HG02763 (cell line): ENCODE measurements around the gene SIRPA.

Experiments used
- ATAC-seq: cut with Tn5 transposase; IDR thresholded peaks from one replicate; pipeline ENCODE4 v1.9.1; 2021; ENCODE audit warnings: mild to moderate bottlenecking, moderate library complexity; ENCODE audit not compliant: unreplicated experiment

Gene SIRPA

GRCh38 chr20:1928782-1929181, 33.6 kb downstream of the SIRPA start:
- no peak for ATAC-seq

- no peak for ATAC-seq
These were observed 34.3 kb downstream of the SIRPA start for GRCh38 chr20:1929460-1929859.

- no peak for ATAC-seq
These were observed 35.0 kb downstream of the SIRPA start for GRCh38 chr20:1930165-1930564.

GRCh38 chr20:1931830-1932229, 36.6 kb downstream of the SIRPA start:
- no peak for ATAC-seq

DNA sequence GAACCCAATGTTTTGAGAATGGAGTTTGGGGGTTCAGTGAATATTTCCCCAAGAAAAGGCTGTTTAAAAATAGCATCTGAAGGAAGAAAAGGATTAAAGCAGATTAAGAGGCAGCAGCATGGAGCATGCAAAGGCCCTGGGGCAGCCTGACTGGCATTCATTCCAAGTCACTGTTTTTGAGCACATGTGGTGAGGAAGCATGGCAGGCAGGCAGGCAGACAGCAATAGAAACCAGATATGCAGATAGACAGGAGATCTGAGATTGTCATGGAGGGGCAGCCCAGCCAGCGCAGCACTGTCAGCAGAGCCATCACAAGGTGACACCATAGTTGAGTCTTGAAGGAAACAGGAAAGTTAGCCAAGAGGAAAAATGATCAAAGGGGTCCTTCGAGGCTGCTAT, 37.8 kb downstream of the SIRPA start:
- no peak for ATAC-seq

DNA sequence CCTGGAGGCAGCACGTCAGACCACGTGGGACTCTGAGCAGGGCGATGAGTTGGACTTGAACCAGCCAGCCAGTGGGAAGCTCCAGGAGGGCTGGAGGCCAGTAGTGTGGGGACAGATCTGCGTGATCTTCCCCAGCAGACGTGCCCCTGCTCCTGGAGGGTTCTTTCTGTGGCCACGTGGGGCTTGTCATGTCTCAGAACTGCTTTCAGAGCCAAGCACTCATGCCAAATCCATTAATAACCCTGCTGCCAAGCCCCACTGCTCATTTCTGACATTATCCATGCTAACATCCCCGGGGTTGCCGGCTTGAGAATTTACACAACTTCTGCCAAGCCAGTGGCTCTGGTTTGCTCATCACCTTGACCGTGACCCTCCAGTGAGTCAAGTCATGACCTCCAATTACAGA, 38.3 kb downstream of the SIRPA start:
- ATAC-seq, result no peak

DNA sequence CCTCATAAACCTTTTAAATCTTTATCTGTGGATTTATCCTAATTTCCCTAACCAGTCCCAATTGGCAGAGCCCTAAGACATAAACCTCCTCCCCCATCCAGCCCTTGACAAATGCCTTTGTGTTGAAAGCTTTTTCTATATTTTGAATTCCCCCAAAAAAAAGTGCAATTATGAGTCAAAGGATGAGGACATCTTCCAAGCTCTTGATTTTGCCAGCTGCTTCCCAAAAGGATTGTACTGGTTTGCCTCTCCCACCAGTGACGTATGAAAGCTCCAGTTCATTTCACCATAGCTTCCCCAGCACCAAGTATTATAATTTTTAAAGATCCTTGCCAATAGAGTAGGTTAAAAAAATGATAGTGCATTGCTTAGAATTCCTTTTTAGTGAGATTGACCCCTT, 38.9 kb downstream of the SIRPA start:
- no peak for ATAC-seq

DNA sequence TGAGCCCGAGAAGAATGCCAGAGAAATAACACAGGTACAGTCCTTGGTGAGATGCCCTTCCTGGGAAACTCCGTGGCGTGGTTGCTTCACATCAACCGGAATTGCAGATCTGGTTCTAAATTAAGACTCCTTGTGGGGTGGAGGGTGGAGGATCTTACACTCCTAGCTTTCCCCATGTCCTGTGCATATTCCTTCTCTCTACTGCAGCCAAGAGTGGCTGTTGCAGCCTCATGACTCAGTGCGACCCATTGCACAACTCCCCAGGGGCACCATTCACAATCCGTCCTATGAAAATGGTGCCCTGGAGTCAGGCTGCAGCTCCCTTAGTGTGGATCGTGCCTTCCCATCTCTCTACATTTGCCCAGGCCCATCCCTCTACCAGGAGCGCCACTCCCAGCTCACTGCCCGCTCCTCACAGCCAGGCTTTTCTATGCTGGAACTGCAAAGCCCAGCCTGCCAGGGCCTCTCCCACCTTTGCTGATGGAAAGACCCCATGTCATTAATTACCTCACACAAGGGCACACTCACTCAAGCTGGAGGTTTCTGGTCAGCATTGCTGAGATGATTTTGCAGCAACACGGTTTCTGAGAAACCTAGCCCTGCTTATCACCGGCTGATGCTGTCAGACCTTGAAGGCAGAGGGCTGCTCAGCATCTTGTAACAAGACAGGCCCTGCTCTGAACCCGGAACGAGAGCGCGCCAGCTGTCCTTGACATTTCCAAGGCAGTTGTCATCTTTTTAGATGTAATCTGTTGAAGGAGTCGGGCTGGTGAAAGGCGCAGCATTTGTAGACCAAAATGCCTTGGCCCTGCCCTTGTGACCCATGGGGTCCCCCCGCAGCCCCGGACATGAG, 39.7 kb downstream of the SIRPA start:
- no peak for ATAC-seq

DNA sequence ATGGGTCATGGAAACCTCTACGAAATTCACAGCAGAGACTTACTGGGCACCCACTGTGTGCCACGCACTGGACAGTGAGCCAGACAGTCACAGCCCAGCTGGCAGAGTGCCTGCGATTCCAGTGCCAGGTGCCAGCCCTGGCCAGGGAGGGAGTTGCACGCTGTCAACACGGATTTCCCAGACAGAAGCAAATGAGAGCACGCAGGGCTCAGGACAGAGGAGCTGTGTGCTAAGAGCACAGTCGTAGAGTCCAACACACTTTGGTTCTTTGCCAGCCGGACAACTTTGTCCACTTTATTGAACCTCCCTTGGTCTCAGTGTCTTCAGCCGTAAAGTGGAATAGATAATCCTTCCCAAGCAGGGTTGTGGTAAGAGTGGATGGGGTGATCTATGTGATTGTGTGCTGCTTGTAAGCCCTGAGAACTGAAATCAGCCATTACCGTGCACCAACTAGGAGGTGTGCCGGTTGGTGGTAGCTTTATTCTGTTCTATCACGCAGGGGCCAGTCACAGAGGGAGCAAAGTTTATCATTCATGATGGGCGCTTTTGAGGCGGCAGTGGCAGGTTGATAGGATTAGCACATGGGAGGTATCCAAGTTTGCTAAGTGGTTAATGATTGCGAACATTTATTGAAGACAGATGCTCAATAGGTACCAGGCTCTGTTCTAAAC, 40.6 kb downstream of the SIRPA start:
- no peak for ATAC-seq

GRCh38 chr20:1937316-1937976, 42.2 kb downstream of the SIRPA start:
- no peak for ATAC-seq

GRCh38 chr20:1938464-1939269, 43.5 kb downstream of the SIRPA start:
- no peak for ATAC-seq

DNA sequence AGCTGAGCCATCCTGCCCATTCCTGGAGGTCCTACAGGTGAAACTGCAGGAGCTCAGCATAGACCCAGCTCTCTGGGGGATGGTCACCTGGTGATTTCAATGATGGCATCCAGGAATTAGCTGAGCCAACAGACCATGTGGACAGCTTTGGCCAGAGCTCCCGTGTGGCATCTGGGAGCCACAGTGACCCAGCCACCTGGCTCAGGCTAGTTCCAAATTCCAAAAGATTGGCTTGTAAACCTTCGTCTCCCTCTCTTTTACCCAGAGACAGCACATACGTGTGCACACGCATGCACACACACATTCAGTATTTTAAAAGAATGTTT, 44.0 kb downstream of the SIRPA start:
- ATAC-seq, result no peak

- no peak for ATAC-seq
These were observed 45.4 kb downstream of the SIRPA start for GRCh38 chr20:1940581-1940980.

DNA sequence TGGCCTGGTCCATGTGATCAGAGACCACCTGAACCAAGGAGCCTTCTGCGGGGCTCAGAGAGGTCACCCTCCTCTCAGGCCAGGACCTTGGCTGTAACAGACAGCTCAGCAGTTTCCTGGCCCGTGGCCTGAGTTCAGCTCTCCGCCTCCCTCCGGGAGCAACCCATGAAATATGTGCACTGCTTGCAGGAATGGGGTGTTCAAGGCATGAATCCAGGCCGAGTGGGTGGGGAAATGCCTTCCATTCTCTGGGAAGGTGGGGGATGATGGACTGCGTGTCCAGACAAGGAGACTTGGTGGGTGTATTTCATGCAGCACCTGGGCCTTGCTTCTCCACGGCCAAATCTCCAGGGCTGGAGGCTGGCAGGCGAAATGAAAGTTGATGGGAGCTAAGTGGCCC, 46.0 kb downstream of the SIRPA start:
- ATAC-seq, result no peak

DNA sequence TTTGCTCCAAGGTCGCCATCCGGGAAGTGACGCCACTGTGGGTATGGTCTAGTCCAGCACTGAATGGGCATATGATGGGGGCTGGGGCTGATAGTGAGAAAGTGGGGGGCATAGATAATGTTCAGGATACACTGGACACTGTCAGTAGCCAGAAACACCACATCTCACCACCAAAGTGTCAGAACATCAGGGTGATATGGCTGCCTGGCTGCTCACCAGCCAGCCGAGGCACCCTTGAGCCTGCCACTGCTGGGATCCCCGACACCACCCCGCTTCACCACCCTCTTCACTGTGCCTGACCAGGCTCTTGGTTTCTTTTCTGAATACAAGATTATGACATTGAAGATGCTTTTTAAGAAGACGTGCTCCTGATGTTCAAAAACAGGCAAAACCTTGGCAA, 46.9 kb downstream of the SIRPA start:
- no peak for ATAC-seq

DNA sequence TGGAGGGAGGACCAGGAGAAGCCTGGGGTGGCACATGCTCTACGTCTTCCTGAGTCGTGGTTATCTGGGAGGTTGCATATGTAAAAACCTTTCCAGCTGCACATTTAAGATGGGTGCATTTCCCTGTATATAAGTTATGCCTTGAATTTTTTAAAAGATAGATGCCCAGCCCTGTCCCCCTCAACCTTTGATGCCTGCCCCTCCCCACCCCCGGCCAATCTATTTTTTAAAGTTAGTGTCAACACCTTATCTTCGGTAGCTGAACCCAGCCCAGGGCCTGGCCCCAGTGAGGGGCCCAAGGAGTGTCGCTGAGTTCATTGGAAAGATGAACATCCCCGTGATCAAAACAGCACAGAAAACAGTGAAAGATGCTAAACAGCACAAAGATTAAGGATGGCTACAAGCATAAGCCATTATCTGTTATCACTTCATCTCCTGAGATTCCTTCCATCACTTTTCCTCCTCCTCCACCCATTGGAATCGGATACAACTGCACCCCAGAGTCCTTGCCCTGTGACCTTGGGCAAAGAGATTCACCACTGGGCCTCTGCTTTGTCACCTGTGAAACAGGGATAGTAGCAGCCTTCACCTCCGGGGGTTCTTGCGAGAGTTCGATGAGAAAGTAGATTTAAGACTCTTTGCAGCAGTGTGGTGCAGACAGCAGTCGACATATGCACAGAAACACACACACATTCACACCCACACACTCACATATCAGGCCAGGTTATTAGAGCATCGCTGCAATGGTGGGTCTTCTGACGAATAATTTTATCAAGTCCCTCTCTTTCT, 47.5 kb downstream of the SIRPA start:
- ATAC-seq, result no peak

DNA sequence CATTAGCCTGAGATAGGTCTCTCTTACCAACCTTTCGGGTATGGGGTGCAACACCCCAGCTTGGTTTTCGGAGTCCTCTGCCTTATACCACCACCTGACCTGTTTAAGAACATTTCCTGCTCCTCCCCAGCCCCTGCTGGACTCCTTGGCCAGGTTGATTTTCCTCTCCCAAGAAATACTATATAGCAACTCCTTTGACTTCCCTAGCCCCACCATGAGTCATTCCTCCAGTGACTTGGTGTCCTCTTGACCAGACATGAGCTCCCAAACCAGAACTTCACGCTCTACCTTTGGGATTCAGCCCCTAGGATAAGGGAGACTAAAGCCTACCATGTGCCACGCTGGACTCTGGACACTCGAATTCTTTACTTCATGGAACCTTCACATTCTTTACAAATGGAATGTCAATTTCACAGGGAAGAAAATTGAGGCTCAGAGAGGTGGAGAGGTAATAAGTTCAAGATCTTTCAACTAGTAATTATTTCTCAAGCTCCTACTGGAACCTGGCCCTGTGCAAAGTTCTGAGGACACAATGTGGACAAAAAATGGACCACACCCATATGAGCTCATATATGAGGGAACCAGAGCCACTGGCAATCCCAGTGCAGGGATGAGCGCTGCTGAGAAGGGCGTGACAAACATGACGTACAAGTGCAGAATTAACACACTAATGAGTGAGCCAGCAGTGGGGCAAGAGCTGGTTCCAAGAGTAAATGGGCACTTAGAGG, 48.2 kb downstream of the SIRPA start:
- ATAC-seq, result no peak

DNA sequence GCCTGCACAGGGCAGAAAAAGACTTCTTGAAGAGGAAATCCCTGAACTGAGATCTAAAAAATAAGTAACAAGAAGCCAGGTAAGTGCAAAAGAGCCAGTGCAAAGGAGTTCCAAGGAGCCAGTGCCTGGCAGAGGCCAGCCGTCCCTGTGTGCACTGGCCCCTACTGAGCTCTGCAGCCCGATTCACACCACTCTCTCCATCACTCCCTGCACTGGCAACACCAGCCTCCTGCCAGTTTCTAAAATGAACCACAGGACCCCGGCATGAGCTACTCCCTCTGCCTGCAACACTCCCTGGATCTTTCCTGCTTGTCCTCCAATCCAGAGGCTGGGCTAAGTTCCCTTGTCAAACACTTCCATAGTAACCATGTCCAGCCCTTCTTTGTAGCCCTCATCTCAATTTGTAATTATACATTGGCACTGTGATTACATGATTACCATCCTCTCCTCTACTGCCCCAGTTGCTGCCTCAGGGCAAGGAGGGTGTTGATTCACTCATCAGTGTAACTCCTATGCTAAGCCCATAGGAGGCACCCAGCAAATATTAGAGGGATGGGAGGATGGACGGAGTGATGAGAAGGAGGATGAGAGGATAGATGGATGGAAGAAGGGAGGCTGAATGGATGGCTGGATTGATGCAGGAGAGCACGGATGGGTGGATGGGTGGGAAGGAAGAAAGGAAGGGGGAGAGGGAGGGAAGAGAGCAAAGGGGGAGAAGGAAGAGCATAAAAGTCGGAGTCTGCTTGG, 49.3 kb downstream of the SIRPA start:
- no peak for ATAC-seq

DNA sequence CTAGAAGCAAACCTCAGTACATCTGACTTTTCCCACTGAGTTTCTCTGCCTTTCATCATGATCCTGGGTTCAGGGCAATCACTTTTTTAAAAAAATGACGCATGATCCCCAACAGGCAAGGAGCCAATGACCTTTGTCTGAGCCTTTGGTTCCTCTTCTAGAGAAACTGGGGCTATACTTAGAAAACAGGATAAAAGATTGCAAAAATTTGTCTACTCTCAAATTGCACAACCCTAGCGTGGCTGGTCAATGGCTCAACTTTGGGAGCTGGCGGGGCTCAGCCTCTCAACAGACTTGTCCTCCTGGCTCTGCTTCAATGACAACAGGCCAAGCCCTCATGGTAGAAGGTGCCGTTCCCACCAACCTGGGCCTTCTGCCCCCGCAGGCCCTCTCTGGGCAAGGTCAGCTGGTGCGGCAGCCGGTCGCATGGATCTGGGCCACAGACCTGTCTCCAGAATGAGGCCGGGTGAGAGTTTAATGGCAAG, 50.0 kb downstream of the SIRPA start:
- no peak for ATAC-seq
